Iris pigment epithelial cell (primary cell): ENCODE data around the gene GPR87.

Experiments
- DNase-seq: peaks from one replicate; pipeline ENCODE4 v3.0.0-alpha.2; 2011; ENCODE audit warnings: low read depth

The GPR87 gene

DNA sequence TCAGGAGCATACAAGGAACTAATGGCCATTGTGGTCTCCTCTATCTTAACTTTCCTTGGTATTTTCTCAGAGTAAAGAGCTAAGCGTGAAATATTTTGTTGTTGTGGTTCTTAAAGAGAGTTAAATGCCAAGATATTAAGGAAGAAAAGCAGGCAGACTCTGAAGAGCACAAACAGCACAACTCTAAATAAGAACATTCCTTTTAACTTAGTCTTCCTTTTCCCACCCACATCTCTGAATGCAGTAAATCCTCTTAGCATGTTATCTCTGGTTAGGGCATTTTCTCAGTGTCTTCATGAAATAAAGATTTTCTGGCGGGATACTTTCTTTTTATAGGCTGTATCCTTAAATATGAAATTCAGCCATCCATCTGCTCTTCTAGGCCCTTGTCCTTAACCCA lies 1.5 kb downstream of the GPR87 start:
- DNase-seq, result peak; percentile 94

DNA sequence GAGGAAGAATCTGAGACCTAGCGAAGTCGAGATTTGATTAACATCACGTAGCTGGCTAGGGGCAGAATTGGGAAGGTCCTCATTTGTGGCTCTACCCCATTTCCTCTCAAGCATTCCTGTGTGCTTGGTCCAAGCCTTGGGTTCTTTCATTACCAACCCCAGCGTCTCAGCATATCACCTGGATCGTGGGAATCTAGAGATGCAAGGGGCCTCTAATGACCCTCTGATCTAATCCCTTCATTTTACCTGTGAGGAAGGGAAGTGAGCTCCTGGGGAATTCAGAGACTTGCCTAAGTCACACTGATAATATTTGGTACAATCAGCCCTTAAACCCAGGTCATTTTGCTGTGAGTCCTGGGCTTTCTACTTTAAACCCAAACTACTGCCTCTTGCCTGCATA lies 2.0 kb downstream of the GPR87 start:
- DNase-seq, result no peak

GRCh38 chr3:151314137-151314536 lies 2.5 kb downstream of the GPR87 start:
- no peak for DNase-seq

DNA sequence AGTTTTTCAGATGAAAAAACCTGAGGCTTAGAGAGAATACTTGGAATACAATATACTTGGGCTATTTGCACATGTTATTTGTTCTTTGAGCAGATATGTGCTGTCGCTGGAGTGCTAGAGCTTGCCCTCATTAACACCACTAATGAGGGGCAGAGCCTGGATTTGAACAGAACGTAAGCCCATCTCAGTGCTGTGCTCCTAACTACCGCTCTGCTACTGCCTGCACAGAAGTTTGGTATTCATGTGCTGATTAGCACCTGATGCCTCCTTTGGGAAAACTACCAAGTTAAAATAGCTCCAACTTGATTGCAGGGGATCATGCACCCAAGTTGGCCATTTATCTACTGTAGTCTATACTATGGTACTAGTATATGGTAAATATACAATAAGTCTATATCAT lies 3.6 kb downstream of the GPR87 start:
- no peak for DNase-seq

GRCh38 chr3:151309566-151309965 lies 7.1 kb downstream of the GPR87 start:
- DNase-seq, result no peak

- DNase-seq, result peak; percentile 62
Measured at GRCh38 chr3:151307583-151308488, 8.8 kb downstream of the GPR87 start.

DNA sequence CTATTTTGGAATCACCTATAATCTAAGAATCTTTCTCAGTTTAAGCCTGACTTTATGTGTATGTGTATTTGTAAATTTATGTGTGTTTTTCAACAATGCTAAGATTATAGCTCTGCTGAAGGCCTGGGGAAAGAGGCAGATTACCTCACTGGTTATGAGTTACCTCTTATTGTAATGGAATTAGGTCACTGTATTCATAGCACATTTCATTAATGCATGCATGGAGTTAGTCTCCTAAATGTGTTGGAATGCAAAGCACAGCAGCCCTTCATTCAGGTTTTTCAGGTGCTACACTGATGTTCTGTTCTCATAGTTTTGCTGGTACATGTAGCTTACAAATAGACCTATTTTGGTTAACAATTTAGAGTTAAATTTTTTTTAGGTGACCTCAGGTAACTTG lies 9.5 kb downstream of the GPR87 start:
- DNase-seq, result no peak

- DNase-seq, result no peak
Measured at GRCh38 chr3:151306168-151306810, 10.3 kb downstream of the GPR87 start.

GRCh38 chr3:151305775-151306151 lies 10.9 kb downstream of the GPR87 start:
- no peak for DNase-seq

- DNase-seq, result peak; percentile 99
Measured at GRCh38 chr3:151305060-151305774, 11.4 kb downstream of the GPR87 start.

- DNase-seq, result no peak
Measured at GRCh38 chr3:151303751-151304150, 12.9 kb downstream of the GPR87 start.

- DNase-seq, result peak; percentile 90
Measured at GRCh38 chr3:151301787-151302186, 14.8 kb downstream of the GPR87 start.

DNA sequence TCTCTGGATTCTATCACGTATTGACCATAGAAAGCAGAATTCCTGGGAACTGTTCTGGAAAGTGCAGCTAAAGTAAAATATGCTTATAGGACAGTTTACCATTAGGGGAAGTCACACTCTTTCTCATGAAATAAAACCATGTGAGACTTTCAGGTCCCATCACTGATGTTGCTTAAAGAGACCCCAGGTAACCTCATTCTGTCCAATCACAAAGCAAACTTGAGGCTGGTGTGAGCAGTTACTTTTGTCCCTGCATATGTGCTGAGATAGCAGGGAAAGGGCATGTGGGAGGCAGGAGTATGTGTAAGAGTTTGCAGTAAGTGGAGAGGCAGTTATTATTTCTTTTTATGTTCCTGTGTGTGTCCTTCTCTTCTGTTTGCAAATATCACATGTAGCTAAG lies 16.1 kb downstream of the GPR87 start:
- no peak for DNase-seq

DNA sequence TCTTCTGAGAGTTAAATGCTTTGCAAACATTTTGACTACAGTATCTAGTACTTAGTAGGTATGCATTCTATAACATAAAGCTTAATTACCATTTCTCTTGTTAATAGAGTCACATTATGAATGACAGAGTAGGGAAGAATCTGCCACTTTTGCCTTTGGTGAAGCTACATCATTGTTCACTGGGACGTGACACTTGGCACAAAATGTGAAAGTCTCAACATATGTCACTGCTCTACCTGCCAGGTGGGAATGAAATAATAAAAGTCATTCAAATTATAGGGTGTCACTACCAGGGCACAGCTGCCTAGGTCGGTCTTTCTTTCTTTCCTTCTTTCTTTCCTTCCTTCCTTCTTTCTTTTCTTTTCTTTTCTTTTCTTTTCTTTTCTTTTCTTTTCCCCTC lies 17.6 kb downstream of the GPR87 start:
- DNase-seq, result no peak

GRCh38 chr3:151297429-151297828 lies 19.2 kb downstream of the GPR87 start:
- DNase-seq, result no peak

DNA sequence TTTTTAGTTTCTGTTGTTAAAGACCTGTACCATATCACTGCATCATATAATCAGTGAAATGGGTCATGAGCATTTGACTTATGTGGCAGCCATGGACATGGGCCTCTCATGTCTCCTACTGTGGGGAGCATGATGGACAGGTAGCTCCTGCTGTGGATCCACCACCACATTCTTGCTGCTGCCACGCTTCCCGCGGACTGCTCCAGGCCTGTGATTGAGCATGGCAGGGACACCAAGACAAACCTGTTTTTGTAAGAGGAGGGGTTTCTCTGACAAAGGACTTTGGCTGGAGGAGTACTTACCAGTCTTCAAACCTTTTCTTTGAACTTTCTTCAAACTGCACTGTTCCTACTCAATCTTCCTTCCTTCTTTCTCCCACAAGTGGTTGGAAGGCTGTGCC lies 20.4 kb downstream of the GPR87 start:
- no peak for DNase-seq

DNA sequence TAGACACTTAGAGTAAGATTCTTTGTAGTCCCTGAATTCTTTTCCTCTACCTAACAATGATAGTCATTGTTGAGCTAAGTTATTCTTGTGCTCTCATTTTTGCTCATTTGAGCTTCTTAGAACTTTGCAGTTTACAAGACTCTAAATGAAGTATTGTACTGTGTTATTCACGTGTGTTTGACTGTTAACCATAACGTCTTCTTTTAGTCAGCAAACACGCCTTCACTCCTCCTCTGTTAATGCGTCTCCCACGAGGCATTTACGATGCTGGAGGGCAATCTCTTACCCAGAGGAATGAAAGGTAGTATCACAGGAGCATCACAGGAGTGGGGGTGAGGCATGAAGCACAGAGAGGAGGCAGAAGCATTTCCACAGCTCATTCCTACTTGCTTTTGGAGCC lies 23.5 kb downstream of the GPR87 start:
- DNase-seq, result no peak

DNA sequence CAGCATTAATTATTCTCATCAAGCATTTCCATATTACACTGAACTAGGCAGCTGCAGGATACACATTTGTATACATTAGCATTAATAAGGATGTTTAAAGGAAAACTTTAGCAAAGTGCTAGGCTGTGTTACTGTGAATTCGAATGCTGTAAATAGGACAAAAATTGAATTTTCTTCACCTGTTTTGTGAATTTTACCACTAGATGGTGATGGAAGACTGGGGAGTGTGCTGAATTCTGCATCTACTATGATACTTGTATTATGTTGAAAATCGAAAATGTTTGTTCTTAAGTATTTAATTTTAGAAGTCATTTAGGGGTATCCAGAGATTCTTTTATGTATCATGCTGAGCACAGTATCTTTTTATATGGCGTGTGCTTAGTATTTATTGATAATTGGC lies 25.9 kb downstream of the GPR87 start:
- peak; percentile 62 for DNase-seq

GRCh38 chr3:151289445-151289844 lies 27.2 kb downstream of the GPR87 start:
- no peak for DNase-seq

DNA sequence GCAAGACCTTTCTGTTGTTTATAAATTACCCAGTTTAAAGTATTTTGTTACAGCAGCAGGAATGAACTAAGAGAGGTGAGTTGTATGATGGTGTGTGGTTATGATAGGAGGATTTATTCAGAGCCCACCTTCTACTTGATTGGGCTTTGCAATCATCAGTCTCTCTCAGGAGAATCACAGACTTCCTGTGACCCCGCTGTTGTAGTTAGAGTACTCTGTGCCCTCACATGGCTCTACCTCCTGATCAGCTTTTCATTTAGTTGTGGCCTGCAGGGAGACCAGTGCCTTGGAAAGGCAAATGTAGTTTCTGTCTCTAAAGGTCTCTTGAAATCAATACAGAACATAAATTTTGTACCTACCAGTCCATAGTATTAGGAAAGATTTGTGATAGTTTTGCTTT lies 30.7 kb downstream of the GPR87 start:
- no peak for DNase-seq

GRCh38 chr3:151283907-151284461 lies 32.6 kb downstream of the GPR87 start:
- peak; percentile 97 for DNase-seq

DNA sequence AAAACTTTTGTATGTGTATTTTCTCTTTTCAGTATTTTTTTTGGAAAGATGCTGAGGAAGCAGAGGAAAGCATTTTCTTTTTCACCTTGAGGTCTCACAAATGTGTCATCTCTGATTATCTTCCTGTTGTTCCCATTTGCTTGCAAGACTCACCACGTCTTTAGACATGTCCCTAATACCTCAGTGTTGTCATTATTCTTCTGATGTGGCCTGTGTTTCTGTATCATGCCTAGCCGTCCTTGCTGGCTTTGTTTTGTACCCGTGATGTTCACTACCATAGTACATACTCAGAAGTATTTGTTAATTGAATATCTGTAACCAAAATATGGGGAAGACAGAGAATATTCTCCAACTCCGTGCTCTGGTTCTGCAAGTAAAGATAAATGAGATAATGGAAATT lies 33.2 kb downstream of the GPR87 start:
- DNase-seq, result no peak

DNA sequence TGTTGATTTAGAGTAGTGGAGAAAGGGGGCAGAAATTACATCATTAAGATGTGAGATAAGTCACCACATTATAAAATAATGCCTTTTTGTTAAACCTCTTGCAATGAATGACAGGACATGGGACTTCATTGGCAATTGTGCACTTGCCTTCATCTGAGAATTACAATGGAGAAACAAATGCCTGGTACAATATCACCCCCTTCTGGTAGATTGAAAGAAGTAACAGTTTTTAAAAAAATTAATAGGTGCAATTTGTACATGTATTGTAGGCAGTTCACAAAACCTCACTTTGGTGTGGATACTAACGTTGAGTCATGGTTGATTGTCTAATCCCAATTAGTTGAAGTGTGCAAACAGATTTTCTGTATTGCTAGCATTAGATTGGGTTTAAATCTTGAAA lies 33.7 kb downstream of the GPR87 start:
- peak; percentile 80 for DNase-seq
